Osteoblast (primary cell): Measurements from ENCODE around the gene LZIC. TPM values are rescaled to one million over a fixed set of nuclear protein-coding genes. Genes with fewer than 3 reads are reported as not detected.
A peak's percentile ranks its signal among the peaks of the same experiment; 100 is the strongest.

ENCODE experiments used
- DNase-seq: peaks from one replicate; pipeline ENCODE4 v3.0.0; 2011; ENCODE audit warnings: low spot score, mixed read lengths; ENCODE audit not compliant: insufficient read length; ENCODE audit errors: missing footprints
- H2AFZ ChIP-seq: 2 replicates; pipeline ENCODE4 v1.6.0; 2011; ENCODE audit warnings: mild to moderate bottlenecking, low read length
- H3K27ac ChIP-seq: 2 replicates; pipeline ENCODE4 v1.5.1; 2011; ENCODE audit warnings: mild to moderate bottlenecking, low read depth, low read length, moderate library complexity
- H3K27me3 ChIP-seq: 2 replicates; pipeline ENCODE4 v1.6.0; 2012; ENCODE audit warnings: mild to moderate bottlenecking, control low read depth, inconsistent platforms, low read length, moderate library complexity; ENCODE audit not compliant: insufficient read depth
- H3K36me3 ChIP-seq: 2 replicates; pipeline ENCODE4 v1.5.1; 2011; ENCODE audit warnings: mild to moderate bottlenecking, low read length, control low read depth, moderate library complexity; ENCODE audit not compliant: insufficient read depth
- H3K4me1 ChIP-seq: 2 replicates; pipeline ENCODE4 v1.5.1; 2011; ENCODE audit warnings: mild to moderate bottlenecking, low read length, control low read depth, moderate library complexity; ENCODE audit not compliant: insufficient read depth
- H3K4me2 ChIP-seq: 2 replicates; pipeline ENCODE4 v1.6.0; 2011; ENCODE audit warnings: mild to moderate bottlenecking, low read length; ENCODE audit not compliant: insufficient read depth
- H3K4me3 ChIP-seq: fragments of 200-600 bp; sonication (generic); 3 replicates; pipeline ENCODE4 v1.5.1; 2012; ENCODE audit warnings: mild to moderate bottlenecking, low read length, inconsistent platforms; ENCODE audit not compliant: insufficient read depth
- H3K79me2 ChIP-seq: 2 replicates; pipeline ENCODE4 v1.6.0; 2012; ENCODE audit warnings: mild to moderate bottlenecking, low read length, control low read depth, inconsistent platforms; ENCODE audit not compliant: insufficient read depth
- H3K9me3 ChIP-seq: 2 replicates; pipeline ENCODE4 v1.5.1; 2011; ENCODE audit warnings: low read depth, low read length, control low read depth
- H4K20me1 ChIP-seq: 2 replicates; pipeline ENCODE4 v1.6.0; 2012; ENCODE audit warnings: mild to moderate bottlenecking, low read length, control low read depth; ENCODE audit not compliant: insufficient read depth
- CTCF ChIP-seq: IDR thresholded peaks from 2 replicates; pipeline ENCODE4 v1.5.1; 2011; ENCODE audit warnings: mild to moderate bottlenecking, low read depth, low read length, moderate library complexity; ENCODE audit errors: extremely low read depth
- total RNA-seq: library from RNA; depleted of rRNA; stranded (reverse); fragments of >200 nt; gene quantifications from 2 replicates; pipeline ENCODE4 v1.2.3, GENCODE V29; 2012

The LZIC gene
- total RNA-seq, 1 donor = 37.6 TPM

- TF ChIP-seq CTCF = no peak
- Histone ChIP-seq H4K20me1 (peaks cover 23% of the 10 kb centered on the region), H3K27me3 (no peaks in the 10 kb centered on the region), H2AFZ (no peak overlapping the region), H3K4me3 (no peak overlapping the region), H3K79me2 (peaks cover 2% of the 10 kb centered on the region), H3K4me2 (no peak overlapping the region), H3K27ac (no peak overlapping the region), H3K4me1 (peaks cover 14% of the 10 kb centered on the region), H3K36me3 (no peaks in the 10 kb centered on the region), H3K9me3 (no peaks in the 10 kb centered on the region)
- DNase-seq = no peak
Measured at GRCh38 chr1:9902060-9902452, 41.1 kb downstream of the LZIC start.

- H2AFZ ChIP-seq = no peak overlapping the region
- no peak overlapping the region for H3K4me2 ChIP-seq
- peaks cover 20% of the 10 kb centered on the region for H4K20me1 ChIP-seq
- no peak overlapping the region for H3K4me3 ChIP-seq
- H3K9me3 ChIP-seq = no peaks in the 10 kb centered on the region
- TF ChIP-seq CTCF = no peak
- DNase-seq = no peak
- H3K27ac ChIP-seq = no peak overlapping the region
- no peaks in the 10 kb centered on the region for H3K36me3 ChIP-seq
- H3K79me2 ChIP-seq = peaks cover 2% of the 10 kb centered on the region
- H3K27me3 ChIP-seq = no peaks in the 10 kb centered on the region
- H3K4me1 ChIP-seq = peaks cover 14% of the 10 kb centered on the region
Measured at GRCh38 chr1:9901148-9902059, 41.8 kb downstream of the LZIC start.

- Histone ChIP-seq H4K20me1 (peaks cover 20% of the 10 kb centered on the region), H3K4me3 (no peak overlapping the region), H3K36me3 (no peaks in the 10 kb centered on the region), H3K27ac (no peak overlapping the region), H3K79me2 (peaks cover 2% of the 10 kb centered on the region), H3K4me1 (peaks cover 14% of the 10 kb centered on the region), H3K9me3 (no peaks in the 10 kb centered on the region), H2AFZ (no peak overlapping the region), H3K4me2 (no peak overlapping the region), H3K27me3 (no peaks in the 10 kb centered on the region)
- DNase-seq = no peak
- TF ChIP-seq CTCF = no peak
Measured at GRCh38 chr1:9900142-9901043, 42.8 kb downstream of the LZIC start.

- no peaks in the 10 kb centered on the region for H3K27me3 ChIP-seq
- no peaks in the 10 kb centered on the region for H3K9me3 ChIP-seq
- H3K27ac ChIP-seq = no peak overlapping the region
- H3K4me2 ChIP-seq = peak overlapping the region; percentile 66
- no peaks in the 10 kb centered on the region for H3K36me3 ChIP-seq
- TF ChIP-seq CTCF = no peak
- H3K79me2 ChIP-seq = no peaks in the 10 kb centered on the region
- H3K4me3 ChIP-seq = no peak overlapping the region
- DNase-seq = no peak
- H3K4me1 ChIP-seq = peaks cover 41% of the 10 kb centered on the region
- no peak overlapping the region for H2AFZ ChIP-seq
- no peaks in the 10 kb centered on the region for H4K20me1 ChIP-seq
Measured at GRCh38 chr1:9894115-9894514, 49.1 kb downstream of the LZIC start.
